HEK293 (cell line): Measurements from ENCODE around the gene ICAM1.

Source experiments
- CTCF ChIA-PET: fragments of 350-600 bp; formaldehyde crosslinking; extraction: SDS; loops from one replicate; lab custom pipeline; 2021; ENCODE audit warnings: antibody characterized with exemption; lab: Yijun Ruan, JAX
- POLR2A ChIA-PET: fragments of 300-600 bp; formaldehyde crosslinking; extraction: SDS; loops from one replicate; lab custom pipeline; 2020; ENCODE audit warnings: antibody characterized with exemption, inconsistent platforms; lab: Yijun Ruan, JAX
- H3K27ac ChIP-seq: fragments of 200-500 bp; sonication (Bioruptor generic); 2 replicates; pipeline ENCODE4 v1.5.1; 2014; ENCODE audit warnings: low read depth, low read length, control low read depth, inconsistent platforms; ENCODE audit errors: extremely low read depth
- H3K36me3 ChIP-seq, 2 experiments: fragments of 200-500 bp in 1 of 2; sonication (Bioruptor generic) in 1 of 2; 1 replicate in 1 of 2; 2 replicates in 1 of 2; pipeline ENCODE4 v1.5.1; 2014 to 2017; ENCODE audit warnings: inconsistent platforms in 2 of 2, low read length in 2 of 2; ENCODE audit not compliant: control insufficient read depth in 2 of 2, insufficient read depth in 1 of 2
- H3K4me1 ChIP-seq: fragments of 200-500 bp; sonication (Bioruptor generic); 2 replicates; pipeline ENCODE4 v1.5.1; 2014; ENCODE audit warnings: mild to moderate bottlenecking, low read length, inconsistent platforms; ENCODE audit not compliant: control insufficient read depth, insufficient read depth
- H3K4me3 ChIP-seq: 2 replicates; pipeline ENCODE4 v1.5.1; 2011; ENCODE audit warnings: low read depth, mild to moderate bottlenecking, control low read depth, low read length, moderate library complexity
- H3K9me3 ChIP-seq: fragments of 200-500 bp; sonication (Bioruptor generic); 2 replicates; pipeline ENCODE4 v1.5.1; 2014; ENCODE audit warnings: low read depth, low read length, inconsistent platforms; ENCODE audit not compliant: control insufficient read depth, insufficient read depth
- BCL11B ChIP-seq: fragments of 450-650 bp; formaldehyde crosslinking; IDR thresholded peaks from 2 replicates; pipeline ENCODE4 v1.5.1; 2016; ENCODE audit warnings: low read depth, missing biosample characterization, missing genetic modification characterization
- FEZF1 ChIP-seq: fragments of 450-650 bp; formaldehyde crosslinking; IDR thresholded peaks from 2 replicates; pipeline ENCODE4 v1.5.1; 2016; ENCODE audit warnings: missing biosample characterization, missing genetic modification characterization
- GLI2 ChIP-seq: fragments of 450-650 bp; formaldehyde crosslinking; IDR thresholded peaks from 2 replicates; pipeline ENCODE4; 2017; ENCODE audit warnings: missing biosample characterization, missing genetic modification characterization, low read depth, borderline replicate concordance
- KLF16 ChIP-seq: fragments of 450-650 bp; formaldehyde crosslinking; IDR thresholded peaks from 2 replicates; pipeline ENCODE4 v1.5.1; 2017; ENCODE audit warnings: missing biosample characterization, missing genetic modification characterization
- ZNF175 ChIP-seq: fragments of 450-650 bp; formaldehyde crosslinking; IDR thresholded peaks from 2 replicates; pipeline ENCODE4 v1.5.1; 2016; ENCODE audit warnings: missing biosample characterization, missing genetic modification characterization
- ZNF610 ChIP-seq: fragments of 450-650 bp; formaldehyde crosslinking; IDR thresholded peaks from 2 replicates; pipeline ENCODE4 v1.5.1; 2016; ENCODE audit warnings: missing biosample characterization, missing genetic modification characterization, borderline replicate concordance
- ZNF76 ChIP-seq: fragments of 450-650 bp; formaldehyde crosslinking; IDR thresholded peaks from 2 replicates; pipeline ENCODE4; 2016; ENCODE audit warnings: low read depth, missing biosample characterization, missing genetic modification characterization, borderline replicate concordance
- ZNF837 ChIP-seq: fragments of 450-650 bp; formaldehyde crosslinking; IDR thresholded peaks from 2 replicates; pipeline ENCODE4 v1.5.1; 2016; ENCODE audit warnings: missing biosample characterization, missing genetic modification characterization
- ZSCAN16 ChIP-seq: fragments of 450-650 bp; formaldehyde crosslinking; IDR thresholded peaks from 2 replicates; pipeline ENCODE4 v1.5.1; 2016; ENCODE audit warnings: missing biosample characterization, missing genetic modification characterization
- TF ChIP-seq, protein P1 (sequence below): fragments of 450-650 bp; formaldehyde crosslinking; IDR thresholded peaks from 2 replicates; pipeline ENCODE4 v1.5.1; 2016; ENCODE audit warnings: missing biosample characterization, missing genetic modification characterization, low read depth
- TF ChIP-seq, protein P2 (sequence below): fragments of 450-650 bp; formaldehyde crosslinking; IDR thresholded peaks from 2 replicates; pipeline ENCODE4 v1.5.1; 2016; ENCODE audit warnings: missing biosample characterization, missing genetic modification characterization
- TF ChIP-seq, protein P3 (sequence below): fragments of 450-650 bp; formaldehyde crosslinking; IDR thresholded peaks from 2 replicates; pipeline ENCODE4 v1.5.1; 2017; ENCODE audit warnings: missing biosample characterization, mild to moderate bottlenecking, missing genetic modification characterization, moderate library complexity
- TF ChIP-seq, protein P4 (sequence below): fragments of 450-650 bp; formaldehyde crosslinking; conservative IDR thresholded peaks from 2 replicates; pipeline ENCODE4 v1.5.1; 2016; ENCODE audit warnings: low read depth, missing biosample characterization, missing genetic modification characterization

The ICAM1 gene

DNA sequence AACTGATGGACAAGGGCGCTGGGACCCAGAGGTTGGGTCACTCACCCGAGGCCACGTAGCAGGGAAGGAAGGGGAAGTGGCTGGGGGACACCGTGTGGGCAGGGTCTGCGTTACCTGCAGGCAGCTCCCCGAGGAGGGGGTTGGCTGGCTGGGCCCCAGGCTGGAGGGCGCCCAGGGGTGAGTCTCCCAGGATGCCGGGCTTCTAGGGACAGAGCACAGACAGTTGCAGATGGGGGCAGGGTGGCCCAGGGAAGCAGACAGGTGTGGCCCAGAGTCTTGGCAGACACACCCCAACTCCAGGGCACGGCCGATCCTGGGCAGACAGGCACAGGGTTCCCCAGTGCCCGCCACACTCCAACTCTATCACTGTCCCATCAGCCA is 50.5 kb downstream of the ICAM1 start:
- no peaks in the 10 kb centered on the region for H3K9me3 ChIP-seq
- no peak overlapping the region for H3K27ac ChIP-seq
- H3K4me3 ChIP-seq: no peak overlapping the region
- TF ChIP-seq KLF16 (tag by site-specific recombination): no peak
- no peak for TF ChIP-seq ZNF76 (tag by site-specific recombination)
- no peak for TF ChIP-seq ZNF837 (tag by site-specific recombination)
- TF ChIP-seq, protein P1, sequence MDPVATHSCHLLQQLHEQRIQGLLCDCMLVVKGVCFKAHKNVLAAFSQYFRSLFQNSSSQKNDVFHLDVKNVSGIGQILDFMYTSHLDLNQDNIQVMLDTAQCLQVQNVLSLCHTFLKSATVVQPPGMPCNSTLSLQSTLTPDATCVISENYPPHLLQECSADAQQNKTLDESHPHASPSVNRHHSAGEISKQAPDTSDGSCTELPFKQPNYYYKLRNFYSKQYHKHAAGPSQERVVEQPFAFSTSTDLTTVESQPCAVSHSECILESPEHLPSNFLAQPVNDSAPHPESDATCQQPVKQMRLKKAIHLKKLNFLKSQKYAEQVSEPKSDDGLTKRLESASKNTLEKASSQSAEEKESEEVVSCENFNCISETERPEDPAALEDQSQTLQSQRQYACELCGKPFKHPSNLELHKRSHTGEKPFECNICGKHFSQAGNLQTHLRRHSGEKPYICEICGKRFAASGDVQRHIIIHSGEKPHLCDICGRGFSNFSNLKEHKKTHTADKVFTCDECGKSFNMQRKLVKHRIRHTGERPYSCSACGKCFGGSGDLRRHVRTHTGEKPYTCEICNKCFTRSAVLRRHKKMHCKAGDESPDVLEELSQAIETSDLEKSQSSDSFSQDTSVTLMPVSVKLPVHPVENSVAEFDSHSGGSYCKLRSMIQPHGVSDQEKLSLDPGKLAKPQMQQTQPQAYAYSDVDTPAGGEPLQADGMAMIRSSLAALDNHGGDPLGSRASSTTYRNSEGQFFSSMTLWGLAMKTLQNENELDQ (tag by site-specific recombination): no peak
- no peak for TF ChIP-seq ZNF175 (tag by site-specific recombination)
- no peak for TF ChIP-seq ZNF610
- no peak for TF ChIP-seq FEZF1
- TF ChIP-seq ZSCAN16 (tag by site-specific recombination): no peak
- TF ChIP-seq, protein P2, sequence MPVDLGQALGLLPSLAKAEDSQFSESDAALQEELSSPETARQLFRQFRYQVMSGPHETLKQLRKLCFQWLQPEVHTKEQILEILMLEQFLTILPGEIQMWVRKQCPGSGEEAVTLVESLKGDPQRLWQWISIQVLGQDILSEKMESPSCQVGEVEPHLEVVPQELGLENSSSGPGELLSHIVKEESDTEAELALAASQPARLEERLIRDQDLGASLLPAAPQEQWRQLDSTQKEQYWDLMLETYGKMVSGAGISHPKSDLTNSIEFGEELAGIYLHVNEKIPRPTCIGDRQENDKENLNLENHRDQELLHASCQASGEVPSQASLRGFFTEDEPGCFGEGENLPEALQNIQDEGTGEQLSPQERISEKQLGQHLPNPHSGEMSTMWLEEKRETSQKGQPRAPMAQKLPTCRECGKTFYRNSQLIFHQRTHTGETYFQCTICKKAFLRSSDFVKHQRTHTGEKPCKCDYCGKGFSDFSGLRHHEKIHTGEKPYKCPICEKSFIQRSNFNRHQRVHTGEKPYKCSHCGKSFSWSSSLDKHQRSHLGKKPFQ (tag by site-specific recombination): no peak
- TF ChIP-seq GLI2 (tag by site-specific recombination): no peak
- TF ChIP-seq BCL11B (tag by site-specific recombination): no peak
- TF ChIP-seq, protein P3, sequence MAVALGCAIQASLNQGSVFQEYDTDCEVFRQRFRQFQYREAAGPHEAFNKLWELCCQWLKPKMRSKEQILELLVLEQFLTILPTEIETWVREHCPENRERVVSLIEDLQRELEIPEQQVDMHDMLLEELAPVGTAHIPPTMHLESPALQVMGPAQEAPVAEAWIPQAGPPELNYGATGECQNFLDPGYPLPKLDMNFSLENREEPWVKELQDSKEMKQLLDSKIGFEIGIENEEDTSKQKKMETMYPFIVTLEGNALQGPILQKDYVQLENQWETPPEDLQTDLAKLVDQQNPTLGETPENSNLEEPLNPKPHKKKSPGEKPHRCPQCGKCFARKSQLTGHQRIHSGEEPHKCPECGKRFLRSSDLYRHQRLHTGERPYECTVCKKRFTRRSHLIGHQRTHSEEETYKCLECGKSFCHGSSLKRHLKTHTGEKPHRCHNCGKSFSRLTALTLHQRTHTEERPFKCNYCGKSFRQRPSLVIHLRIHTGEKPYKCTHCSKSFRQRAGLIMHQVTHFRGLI: no peak
- TF ChIP-seq, protein P4, sequence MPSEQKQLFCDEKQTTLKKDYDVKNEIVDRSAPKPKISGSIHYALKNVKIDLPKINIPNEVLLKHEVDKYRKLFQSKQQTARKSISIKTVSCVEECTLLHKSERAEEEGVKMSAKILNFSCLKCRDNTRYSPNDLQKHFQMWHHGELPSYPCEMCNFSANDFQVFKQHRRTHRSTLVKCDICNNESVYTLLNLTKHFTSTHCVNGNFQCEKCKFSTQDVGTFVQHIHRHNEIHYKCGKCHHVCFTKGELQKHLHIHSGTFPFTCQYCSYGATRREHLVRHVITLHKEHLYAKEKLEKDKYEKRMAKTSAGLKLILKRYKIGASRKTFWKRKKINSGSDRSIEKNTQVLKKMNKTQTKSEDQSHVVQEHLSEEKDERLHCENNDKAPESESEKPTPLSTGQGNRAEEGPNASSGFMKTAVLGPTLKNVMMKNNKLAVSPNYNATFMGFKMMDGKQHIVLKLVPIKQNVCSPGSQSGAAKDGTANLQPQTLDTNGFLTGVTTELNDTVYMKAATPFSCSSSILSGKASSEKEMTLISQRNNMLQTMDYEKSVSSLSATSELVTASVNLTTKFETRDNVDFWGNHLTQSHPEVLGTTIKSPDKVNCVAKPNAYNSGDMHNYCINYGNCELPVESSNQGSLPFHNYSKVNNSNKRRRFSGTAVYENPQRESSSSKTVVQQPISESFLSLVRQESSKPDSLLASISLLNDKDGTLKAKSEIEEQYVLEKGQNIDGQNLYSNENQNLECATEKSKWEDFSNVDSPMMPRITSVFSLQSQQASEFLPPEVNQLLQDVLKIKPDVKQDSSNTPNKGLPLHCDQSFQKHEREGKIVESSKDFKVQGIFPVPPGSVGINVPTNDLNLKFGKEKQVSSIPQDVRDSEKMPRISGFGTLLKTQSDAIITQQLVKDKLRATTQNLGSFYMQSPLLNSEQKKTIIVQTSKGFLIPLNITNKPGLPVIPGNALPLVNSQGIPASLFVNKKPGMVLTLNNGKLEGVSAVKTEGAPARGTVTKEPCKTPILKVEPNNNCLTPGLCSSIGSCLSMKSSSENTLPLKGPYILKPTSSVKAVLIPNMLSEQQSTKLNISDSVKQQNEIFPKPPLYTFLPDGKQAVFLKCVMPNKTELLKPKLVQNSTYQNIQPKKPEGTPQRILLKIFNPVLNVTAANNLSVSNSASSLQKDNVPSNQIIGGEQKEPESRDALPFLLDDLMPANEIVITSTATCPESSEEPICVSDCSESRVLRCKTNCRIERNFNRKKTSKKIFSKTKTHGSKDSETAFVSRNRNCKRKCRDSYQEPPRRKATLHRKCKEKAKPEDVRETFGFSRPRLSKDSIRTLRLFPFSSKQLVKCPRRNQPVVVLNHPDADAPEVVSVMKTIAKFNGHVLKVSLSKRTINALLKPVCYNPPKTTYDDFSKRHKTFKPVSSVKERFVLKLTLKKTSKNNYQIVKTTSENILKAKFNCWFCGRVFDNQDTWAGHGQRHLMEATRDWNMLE (tag by site-specific recombination): no peak
- TF ChIP-seq, all 188 proteins: peak for 0
- Histone ChIP-seq H3K4me1 (no peaks in the 10 kb centered on the region; the same call in 1 of the 2 replicates), H3K36me3 (peaks cover 38 to 95% of the 10 kb centered on the region in 2 experiments; a peak in 2 of 3 replicates)
- CTCF ChIA-PET: interaction anchor here (1.0 kb wide), 1 partner anchor 30 kb away, joined by 5 read pairs; no protein-coding TSS in a partner anchor
- POLR2A ChIA-PET: interaction anchor here (1.8 kb wide), 1 partner anchor 12 kb away, joined by 5 read pairs; the partner anchor contains the start of gene RAVER1
